SK-N-SH (cell line): ENCODE measurements around the gene STXBP1.

ENCODE experiments used
- CTCF ChIP-seq: fragments of 200-600 bp; sonication (generic); IDR thresholded peaks from 2 replicates; pipeline ENCODE4 v1.6.1; 2017; ENCODE audit warnings: antibody characterized with exemption, mild to moderate bottlenecking, moderate library complexity
- FOXM1 ChIP-seq: IDR thresholded peaks from 2 replicates; pipeline ENCODE4 v1.4.0; 2012; ENCODE audit warnings: low read depth, mild to moderate bottlenecking
- MXI1 ChIP-seq: IDR thresholded peaks from 2 replicates; pipeline ENCODE4 v1.6.1; 2012; ENCODE audit warnings: mild to moderate bottlenecking, low read depth, low read length, improper control_type of control experiment
- POLR2AphosphoS5 ChIP-seq: IDR thresholded peaks from 2 replicates; pipeline ENCODE4 v1.6.1; 2012; ENCODE audit warnings: low read depth, low read length
- REST ChIP-seq: IDR thresholded peaks from 2 replicates; pipeline ENCODE4 v1.6.1; 2012; ENCODE audit warnings: mild to moderate bottlenecking, low read depth, low read length, moderate library complexity
- TAF1 ChIP-seq: IDR thresholded peaks from 2 replicates; pipeline ENCODE4 v1.6.1; 2012; ENCODE audit warnings: low read depth, mild to moderate bottlenecking, low read length, moderate library complexity, borderline replicate concordance
- TEAD4 ChIP-seq: IDR thresholded peaks from 2 replicates; pipeline ENCODE4 v1.4.0; 2012; ENCODE audit warnings: mild to moderate bottlenecking, borderline replicate concordance; ENCODE audit not compliant: insufficient read depth

- TF ChIP-seq TAF1 (no peak), MXI1 (no peak), REST (no peak), TEAD4 (no peak), CTCF (no peak), POLR2AphosphoS5 (no peak), FOXM1 (no peak)
These were observed 38.9 kb upstream of the STXBP1 start for GRCh38 chr9:127572961-127573721.
